GM18868 (cell line): ENCODE data around the gene SARDH.
"Not testable (repeated sequence)": the region's sequence is repeated elsewhere in the genome, so short reads cannot be mapped to it uniquely, and the experiment has no call there.

ENCODE experiments used
- ATAC-seq: cut with Tn5 transposase; IDR thresholded peaks from one replicate; pipeline ENCODE4 v1.9.1; 2021; ENCODE audit warnings: mild to moderate bottlenecking, moderate library complexity; ENCODE audit not compliant: unreplicated experiment

Gene SARDH

GRCh38 chr9:133686642-133687575, 51.2 kb downstream of the SARDH start:
- no peak for ATAC-seq

GRCh38 chr9:133685653-133686609, 52.2 kb downstream of the SARDH start:
- no peak for ATAC-seq

GRCh38 chr9:133684936-133685361, 53.2 kb downstream of the SARDH start:
- no peak for ATAC-seq

GRCh38 chr9:133684121-133684935, 53.8 kb downstream of the SARDH start:
- ATAC-seq = no peak

GRCh38 chr9:133683586-133684120, 54.5 kb downstream of the SARDH start:
- no peak for ATAC-seq

- no peak for ATAC-seq
Measured at GRCh38 chr9:133682818-133683585, 55.1 kb downstream of the SARDH start.

GRCh38 chr9:133681658-133682306, 56.4 kb downstream of the SARDH start:
- ATAC-seq = no peak

GRCh38 chr9:133680976-133681657, 57.0 kb downstream of the SARDH start:
- no peak for ATAC-seq

- no peak for ATAC-seq
Measured at GRCh38 chr9:133680250-133680975, 57.7 kb downstream of the SARDH start.

GRCh38 chr9:133679466-133680061, 58.6 kb downstream of the SARDH start:
- ATAC-seq = no peak

GRCh38 chr9:133679056-133679455, 59.1 kb downstream of the SARDH start:
- no peak for ATAC-seq

- ATAC-seq = no peak
Measured at GRCh38 chr9:133677126-133678010, 60.8 kb downstream of the SARDH start.

- no peak for ATAC-seq
Measured at GRCh38 chr9:133676450-133676849, 61.7 kb downstream of the SARDH start.

GRCh38 chr9:133675796-133676195, 62.4 kb downstream of the SARDH start:
- ATAC-seq = not testable (repeated sequence)

GRCh38 chr9:133674091-133674490, 64.1 kb downstream of the SARDH start:
- no peak for ATAC-seq

- ATAC-seq = no peak
Measured at GRCh38 chr9:133673258-133673655, 64.9 kb downstream of the SARDH start.
